HTR-8/SVneo (cell line): ENCODE results near the gene MSMO1.

Source experiments
- DNase-seq: peaks from one replicate; pipeline ENCODE4 v3.0.0; 2011; ENCODE audit warnings: low spot score, mixed read lengths; ENCODE audit not compliant: insufficient read length
- FAIRE-seq: peaks from 2 replicates; lab custom pipeline; 2011; peaks lifted over from hg19 to GRCh38; lab: Jason Lieb, UNC

MSMO1 gene

GRCh38 chr4:165384598-165384997 lies 57.1 kb downstream of the MSMO1 start:
- no peak for DNase-seq
- FAIRE-seq = no peak

GRCh38 chr4:165385126-165385525 lies 57.7 kb downstream of the MSMO1 start:
- DNase-seq (no peak), FAIRE-seq (no peak)

GRCh38 chr4:165386328-165386727 lies 58.9 kb downstream of the MSMO1 start:
- FAIRE-seq (no peak), DNase-seq (no peak)

GRCh38 chr4:165388756-165389155 lies 61.3 kb downstream of the MSMO1 start:
- no peak for DNase-seq
- no peak for FAIRE-seq
